Erythroblast (primary cell): ENCODE results near the gene ARHGAP8.

Source experiments
- GATA1 ChIP-seq: IDR thresholded peaks from 2 replicates; pipeline ENCODE4 v1.6.1; 2011; ENCODE audit warnings: low read depth, mild to moderate bottlenecking, control low read depth, low read length, moderate library complexity
- POLR2A ChIP-seq: IDR thresholded peaks from 2 replicates; pipeline ENCODE4 v1.6.1; 2011; ENCODE audit warnings: mild to moderate bottlenecking, low read length

GRCh38 chr22:44888491-44889254 is 136.3 kb downstream of the ARHGAP8 start:
- TF ChIP-seq POLR2A (no peak), GATA1 (no peak)
